Astrocyte (in vitro differentiated cells and primary cell): ENCODE results near the gene NLN. TPM values are rescaled to one million over a fixed set of nuclear protein-coding genes. Genes with fewer than 3 reads are reported as not detected.

ENCODE experiments used
- DNase-seq: peaks from one replicate; pipeline ENCODE4 v3.0.0-alpha.2; 2010; ENCODE audit warnings: low read depth
- FAIRE-seq: peaks from 2 replicates; lab custom pipeline; 2011; peaks lifted over from hg19 to GRCh38; lab: Jason Lieb, UNC
- H2AFZ ChIP-seq: 2 replicates; pipeline ENCODE4 v1.6.0; 2012; ENCODE audit warnings: low read depth, low read length, inconsistent platforms
- H3K27ac ChIP-seq: 2 replicates; pipeline ENCODE4 v1.5.1; 2011; ENCODE audit warnings: low read depth, low read length, inconsistent platforms
- H3K27me3 ChIP-seq: 2 replicates; pipeline ENCODE4 v1.6.0; 2011; ENCODE audit warnings: low read length, inconsistent platforms; ENCODE audit not compliant: insufficient read depth
- H3K36me3 ChIP-seq: 2 replicates; pipeline ENCODE4 v1.5.1; 2011; ENCODE audit warnings: low read length, inconsistent platforms; ENCODE audit not compliant: insufficient read depth
- H3K4me1 ChIP-seq: 2 replicates; pipeline ENCODE4 v1.5.1; 2011; ENCODE audit warnings: low read length, inconsistent platforms; ENCODE audit not compliant: insufficient read depth
- H3K4me2 ChIP-seq: 2 replicates; pipeline ENCODE4 v1.6.0; 2012; ENCODE audit warnings: low read length, inconsistent platforms
- H3K4me3 ChIP-seq: 2 replicates; pipeline ENCODE4 v1.5.1; 2011; ENCODE audit warnings: low read depth, mild to moderate bottlenecking, low read length, inconsistent platforms; ENCODE audit not compliant: insufficient read depth
- H3K79me2 ChIP-seq: 2 replicates; pipeline ENCODE4 v1.6.0; 2012; ENCODE audit warnings: mild to moderate bottlenecking, low read length, inconsistent platforms; ENCODE audit not compliant: insufficient read depth
- H3K9ac ChIP-seq: 2 replicates; pipeline ENCODE4 v1.6.0; 2012; ENCODE audit warnings: mild to moderate bottlenecking, low read length, inconsistent platforms
- H3K9me3 ChIP-seq: 2 replicates; pipeline ENCODE4 v1.5.1; 2012; ENCODE audit warnings: low read depth, mild to moderate bottlenecking, low read length, inconsistent platforms; ENCODE audit not compliant: insufficient read depth
- H4K20me1 ChIP-seq: 2 replicates; pipeline ENCODE4 v1.6.0; 2012; ENCODE audit warnings: low read length, inconsistent platforms; ENCODE audit not compliant: insufficient read depth
- H3K27ac Mint-ChIP-seq: one replicate; pipeline ENCODE4 v1.8.0; 2021; ENCODE audit warnings: mild to moderate bottlenecking, mixed read lengths; ENCODE audit not compliant: unreplicated experiment
- H3K27me3 Mint-ChIP-seq: one replicate; pipeline ENCODE4 v1.8.0; 2021; ENCODE audit warnings: low read depth, mixed read lengths; ENCODE audit not compliant: unreplicated experiment
- H3K36me3 Mint-ChIP-seq: one replicate; pipeline ENCODE4 v1.8.0; 2021; ENCODE audit warnings: low read depth, mixed read lengths; ENCODE audit not compliant: unreplicated experiment
- H3K4me1 Mint-ChIP-seq: one replicate; pipeline ENCODE4 v1.8.0; 2021; ENCODE audit warnings: low read depth, mixed read lengths; ENCODE audit not compliant: unreplicated experiment
- H3K4me3 Mint-ChIP-seq: one replicate; pipeline ENCODE4 v1.8.0; 2021; ENCODE audit warnings: mild to moderate bottlenecking, moderate library complexity, mixed read lengths; ENCODE audit not compliant: unreplicated experiment
- H3K9me3 Mint-ChIP-seq: one replicate; pipeline ENCODE4 v1.8.0; 2021; ENCODE audit warnings: mild to moderate bottlenecking, mixed read lengths; ENCODE audit not compliant: unreplicated experiment
- EZH2 ChIP-seq: IDR thresholded peaks from 2 replicates; pipeline ENCODE4 v1.6.1; 2012; ENCODE audit warnings: mild to moderate bottlenecking, low read length, inconsistent platforms; ENCODE audit not compliant: insufficient read depth
- total RNA-seq: library from RNA; stranded (reverse); gene quantifications from 2 replicates; pipeline ENCODE4 v1.2.1, GENCODE V29; 2021
- TF ChIP-seq, protein P1 (sequence below): IDR thresholded peaks from 2 replicates; pipeline ENCODE4 v1.5.1; 2011; ENCODE audit warnings: low read depth, mild to moderate bottlenecking, inconsistent platforms, low read length, moderate library complexity; ENCODE audit not compliant: insufficient read depth

NLN gene
- total RNA-seq, 1 donor from 2014 or later: 65.2 TPM

- H3K9me3 ChIP-seq: no peaks in the 10 kb centered on the region
- H3K27ac Mint-ChIP-seq: no peak overlapping the region
- H3K4me1 ChIP-seq: peaks cover 27% of the 10 kb centered on the region
- TF ChIP-seq, protein P1, sequence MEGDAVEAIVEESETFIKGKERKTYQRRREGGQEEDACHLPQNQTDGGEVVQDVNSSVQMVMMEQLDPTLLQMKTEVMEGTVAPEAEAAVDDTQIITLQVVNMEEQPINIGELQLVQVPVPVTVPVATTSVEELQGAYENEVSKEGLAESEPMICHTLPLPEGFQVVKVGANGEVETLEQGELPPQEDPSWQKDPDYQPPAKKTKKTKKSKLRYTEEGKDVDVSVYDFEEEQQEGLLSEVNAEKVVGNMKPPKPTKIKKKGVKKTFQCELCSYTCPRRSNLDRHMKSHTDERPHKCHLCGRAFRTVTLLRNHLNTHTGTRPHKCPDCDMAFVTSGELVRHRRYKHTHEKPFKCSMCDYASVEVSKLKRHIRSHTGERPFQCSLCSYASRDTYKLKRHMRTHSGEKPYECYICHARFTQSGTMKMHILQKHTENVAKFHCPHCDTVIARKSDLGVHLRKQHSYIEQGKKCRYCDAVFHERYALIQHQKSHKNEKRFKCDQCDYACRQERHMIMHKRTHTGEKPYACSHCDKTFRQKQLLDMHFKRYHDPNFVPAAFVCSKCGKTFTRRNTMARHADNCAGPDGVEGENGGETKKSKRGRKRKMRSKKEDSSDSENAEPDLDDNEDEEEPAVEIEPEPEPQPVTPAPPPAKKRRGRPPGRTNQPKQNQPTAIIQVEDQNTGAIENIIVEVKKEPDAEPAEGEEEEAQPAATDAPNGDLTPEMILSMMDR: no peak
- TF ChIP-seq EZH2: no peak
- H3K4me3 Mint-ChIP-seq: no peak overlapping the region
- peaks cover 12% of the 10 kb centered on the region for H3K36me3 Mint-ChIP-seq
- no peak overlapping the region for H3K4me2 ChIP-seq
- peaks cover 23% of the 10 kb centered on the region for H3K4me1 Mint-ChIP-seq
- FAIRE-seq: no peak
- no peaks in the 10 kb centered on the region for H4K20me1 ChIP-seq
- H3K27ac ChIP-seq: no peak overlapping the region
- H2AFZ ChIP-seq: no peak overlapping the region
- H3K79me2 ChIP-seq: no peaks in the 10 kb centered on the region
- H3K4me3 ChIP-seq: no peak overlapping the region
- no peaks in the 10 kb centered on the region for H3K27me3 ChIP-seq
- no peaks in the 10 kb centered on the region for H3K27me3 Mint-ChIP-seq
- H3K36me3 ChIP-seq: no peaks in the 10 kb centered on the region
- no peak overlapping the region for H3K9ac ChIP-seq
- peak; percentile 43 for DNase-seq
- peaks cover 4% of the 10 kb centered on the region for H3K9me3 Mint-ChIP-seq
Measured at GRCh38 chr5:65858316-65858715, 136.3 kb downstream of the NLN start.

GRCh38 chr5:65861830-65862241, 139.8 kb downstream of the NLN start:
- Histone ChIP-seq H3K79me2 (no peaks in the 10 kb centered on the region), H3K4me2 (peak overlapping the region; percentile 66), H3K9me3 (no peaks in the 10 kb centered on the region), H3K4me1 (peaks cover 27% of the 10 kb centered on the region), H3K4me3 (no peak overlapping the region), H3K36me3 (no peaks in the 10 kb centered on the region), H4K20me1 (no peaks in the 10 kb centered on the region), H2AFZ (no peak overlapping the region), H3K27me3 (no peaks in the 10 kb centered on the region), H3K9ac (no peak overlapping the region), H3K27ac (peak overlapping the region; percentile 91)
- Mint-ChIP-seq H3K4me1 (peaks cover 24% of the 10 kb centered on the region), H3K27ac (peak overlapping the region; percentile 91), H3K4me3 (no peak overlapping the region), H3K36me3 (peaks cover 5% of the 10 kb centered on the region), H3K27me3 (no peaks in the 10 kb centered on the region), H3K9me3 (peaks cover 1% of the 10 kb centered on the region)
- no peak for TF ChIP-seq EZH2
- TF ChIP-seq, protein P1: no peak
- DNase-seq (peak; percentile 93), FAIRE-seq (peak; percentile 84)

DNA sequence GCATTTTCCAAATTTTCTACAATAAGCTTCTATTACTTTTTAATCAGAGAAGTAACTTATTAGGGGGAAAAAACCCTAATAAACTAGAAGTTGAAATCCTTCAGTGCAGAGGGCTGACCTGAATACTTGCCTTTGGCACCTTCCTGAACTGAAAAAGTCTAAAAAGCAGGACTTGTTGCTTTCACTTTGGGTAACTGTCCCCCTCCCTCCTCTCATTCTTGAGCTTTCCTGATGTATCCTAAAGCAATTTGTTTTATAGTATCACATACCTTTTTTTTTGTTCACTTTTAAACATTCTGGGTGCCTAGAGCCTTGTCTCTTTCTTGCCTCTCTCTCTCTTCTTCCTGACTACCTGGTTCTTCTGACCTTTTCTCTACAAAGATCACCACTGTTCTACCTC, 140.4 kb downstream of the NLN start:
- Histone ChIP-seq H3K36me3 (no peaks in the 10 kb centered on the region), H3K9ac (peak overlapping the region; percentile 70), H3K4me1 (peaks cover 28% of the 10 kb centered on the region), H3K9me3 (no peaks in the 10 kb centered on the region), H3K27ac (peak overlapping the region; percentile 91), H3K79me2 (no peaks in the 10 kb centered on the region), H3K4me2 (peak overlapping the region; percentile 66), H2AFZ (peak overlapping the region; percentile 7), H3K27me3 (no peaks in the 10 kb centered on the region), H4K20me1 (no peaks in the 10 kb centered on the region), H3K4me3 (no peak overlapping the region)
- Mint-ChIP-seq H3K27ac (peak overlapping the region; percentile 91), H3K36me3 (peaks cover 5% of the 10 kb centered on the region), H3K27me3 (no peaks in the 10 kb centered on the region), H3K4me1 (peaks cover 30% of the 10 kb centered on the region), H3K9me3 (peaks cover 1% of the 10 kb centered on the region), H3K4me3 (no peak overlapping the region)
- DNase-seq (peak; percentile 13), FAIRE-seq (no peak)
- TF ChIP-seq, protein P1: no peak
- no peak for TF ChIP-seq EZH2
